SH-SY5Y (cell line): ENCODE data around the gene SH3D19.

Experiments used
- GATA2 ChIP-seq: IDR thresholded peaks from 2 replicates; pipeline ENCODE4 v1.6.1; 2011; ENCODE audit warnings: mild to moderate bottlenecking, low read depth, low read length
- GATA3 ChIP-seq: IDR thresholded peaks from 2 replicates; pipeline ENCODE4 v1.6.1; 2011; ENCODE audit warnings: low read depth, mild to moderate bottlenecking, low read length, moderate library complexity

DNA sequence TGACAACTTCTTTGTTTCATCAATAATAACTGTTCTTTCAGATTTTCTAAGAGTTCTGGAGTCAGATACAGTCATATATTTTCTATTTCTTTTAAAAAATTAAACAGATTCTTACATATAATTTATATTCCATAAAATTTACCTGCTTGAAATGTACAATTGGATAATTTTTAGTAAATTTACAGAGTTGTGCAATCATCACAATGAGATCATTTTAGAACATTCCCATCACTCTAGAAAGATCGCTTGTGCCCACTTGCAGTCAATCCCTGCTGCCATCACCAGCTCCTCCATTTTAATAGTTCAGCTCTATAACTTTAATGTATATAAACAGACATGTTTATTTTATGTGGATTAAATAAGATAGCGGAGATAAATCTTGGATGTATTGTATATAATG lies 78.0 kb downstream of the SH3D19 start:
- no peak for TF ChIP-seq GATA2
- no peak for TF ChIP-seq GATA3
